SJCRH30 (cell line): ENCODE data around the gene NT5DC2. TPM values are rescaled to one million over a fixed set of nuclear protein-coding genes. Genes with fewer than 3 reads are reported as not detected.
A peak's percentile ranks its signal among the peaks of the same experiment; 100 is the strongest.
"Not testable (repeated sequence)": the region's sequence is repeated elsewhere in the genome, so short reads cannot be mapped to it uniquely, and the experiment has no call there.

Source experiments
- DNase-seq, 2 experiments: peaks; one replicate each; pipeline ENCODE4 v3.0.0-alpha.2; 2015 to 2020
- H3K27ac ChIP-seq: fragments of 250-450 bp; sonication (Bioruptor Pico); 2 replicates; pipeline ENCODE4 v1.5.1; 2020; ENCODE audit warnings: mild to moderate bottlenecking, moderate library complexity
- H3K27me3 ChIP-seq: fragments of 250-450 bp; sonication (Bioruptor Pico); 2 replicates; pipeline ENCODE4 v1.5.1; 2020; ENCODE audit warnings: mild to moderate bottlenecking, moderate library complexity
- H3K36me3 ChIP-seq: fragments of 250-450 bp; sonication (Bioruptor Pico); 2 replicates; pipeline ENCODE4 v1.5.1; 2020; ENCODE audit warnings: mild to moderate bottlenecking, moderate library complexity
- H3K4me1 ChIP-seq: fragments of 250-450 bp; sonication (Bioruptor Pico); 2 replicates; pipeline ENCODE4 v1.5.1; 2020; ENCODE audit warnings: mild to moderate bottlenecking, moderate library complexity
- H3K4me3 ChIP-seq: fragments of 250-450 bp; sonication (Bioruptor Pico); 2 replicates; pipeline ENCODE4 v1.5.1; 2020; ENCODE audit warnings: mild to moderate bottlenecking, moderate library complexity
- H3K9me3 ChIP-seq: fragments of 250-450 bp; sonication (Bioruptor Pico); replicated peaks from 2 replicates; pipeline ENCODE4 v1.5.1; 2020; ENCODE audit warnings: mild to moderate bottlenecking, moderate library complexity
- total RNA-seq: library from RNA; depleted of rRNA; stranded (reverse); fragments of >200 nt; shearing (Covaris generic); gene quantifications from 2 replicates; pipeline ENCODE4 v1.2.3, GENCODE V29; 2014

Gene NT5DC2
- total RNA-seq, 1 experiment from 2014 or later, result 140 TPM

GRCh38 chr3:52532517-52532837 is 1.2 kb downstream of the NT5DC2 start:
- DNase-seq, result peak; percentile 41 to 44
- Histone ChIP-seq H3K36me3 (peaks cover 14% of the 10 kb centered on the region), H3K9me3 (no peaks in the 10 kb centered on the region), H3K27ac (no peak overlapping the region; the same call in 1 of the 2 replicates), H3K4me3 (peak overlapping the region; percentile 97), H3K4me1 (peaks cover under 1% of the 10 kb centered on the region), H3K27me3 (no peaks in the 10 kb centered on the region)

GRCh38 chr3:52531860-52532516 is 1.7 kb downstream of the NT5DC2 start:
- Histone ChIP-seq H3K27ac (no peak overlapping the region), H3K27me3 (no peaks in the 10 kb centered on the region), H3K36me3 (peaks cover 18% of the 10 kb centered on the region), H3K9me3 (no peaks in the 10 kb centered on the region), H3K4me3 (peak overlapping the region; percentile 97), H3K4me1 (no peaks in the 10 kb centered on the region; the same call in 1 of the 2 replicates)
- no peak for DNase-seq

- Histone ChIP-seq H3K36me3 (peaks cover 21% of the 10 kb centered on the region), H3K27ac (no peak overlapping the region), H3K9me3 (no peaks in the 10 kb centered on the region), H3K4me1 (no peaks in the 10 kb centered on the region; the same call in 1 of the 2 replicates), H3K27me3 (no peaks in the 10 kb centered on the region), H3K4me3 (no peak overlapping the region)
- no peak for DNase-seq
Measured at GRCh38 chr3:52530918-52531826, 2.5 kb downstream of the NT5DC2 start.

GRCh38 chr3:52529376-52530333 is 4.0 kb downstream of the NT5DC2 start:
- H3K36me3 ChIP-seq, result peaks cover 23% of the 10 kb centered on the region
- H3K27me3 ChIP-seq, result no peaks in the 10 kb centered on the region
- no peak for DNase-seq
- no peaks in the 10 kb centered on the region for H3K9me3 ChIP-seq
- H3K4me1 ChIP-seq, result peaks cover 3% of the 10 kb centered on the region; the same call in 1 of the 2 replicates
- H3K4me3 ChIP-seq, result no peak overlapping the region
- H3K27ac ChIP-seq, result no peak overlapping the region

GRCh38 chr3:52528586-52529375 is 4.9 kb downstream of the NT5DC2 start:
- no peak overlapping the region for H3K27ac ChIP-seq
- no peaks in the 10 kb centered on the region for H3K27me3 ChIP-seq
- H3K4me1 ChIP-seq, result peaks cover 3% of the 10 kb centered on the region; the same call in 1 of the 2 replicates
- H3K4me3 ChIP-seq, result no peak overlapping the region
- peaks cover 28% of the 10 kb centered on the region for H3K36me3 ChIP-seq
- DNase-seq, result no peak
- H3K9me3 ChIP-seq, result no peaks in the 10 kb centered on the region

DNA sequence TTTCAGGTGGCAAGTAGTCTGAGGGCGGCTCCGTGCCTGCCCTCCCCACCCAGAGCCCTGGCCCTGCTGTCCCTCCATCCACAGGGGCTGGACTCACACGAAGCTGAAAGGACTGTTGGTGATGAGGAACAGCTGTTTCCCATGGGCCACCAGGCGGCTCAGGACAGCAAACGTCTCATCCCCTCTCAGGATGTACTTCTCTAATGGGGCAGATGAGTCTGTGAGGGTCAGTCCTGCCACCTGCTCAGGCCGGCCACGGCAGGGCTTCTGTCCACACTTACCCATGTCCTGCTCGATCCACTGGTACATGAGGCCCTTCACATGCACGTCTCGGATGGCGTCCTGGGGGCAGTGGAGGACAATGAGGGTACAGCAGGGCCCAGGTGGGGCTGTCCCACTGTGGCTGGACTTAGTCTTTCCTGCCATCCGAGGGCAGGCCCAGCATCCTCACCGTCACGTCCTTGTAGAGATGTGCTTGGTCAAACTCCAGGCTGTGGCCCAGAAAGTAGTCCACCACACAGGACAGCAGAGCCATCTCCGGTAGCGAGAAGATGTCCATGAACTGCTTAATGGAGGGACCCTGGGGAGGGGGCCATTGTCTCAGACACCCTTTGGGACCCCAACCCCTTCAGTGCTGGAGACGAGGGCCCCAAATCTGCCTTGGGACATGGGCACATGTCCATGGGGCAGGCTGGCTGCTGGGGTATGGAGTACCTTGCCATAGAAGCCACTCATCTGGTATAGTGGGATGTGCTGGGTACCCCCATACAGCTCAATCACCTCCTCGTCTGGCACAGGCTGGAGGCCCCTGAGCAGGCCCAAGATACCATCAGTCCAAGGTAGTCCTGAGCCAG is 5.7 kb downstream of the NT5DC2 start:
- H3K9me3 ChIP-seq, result no peaks in the 10 kb centered on the region
- peaks cover 28% of the 10 kb centered on the region for H3K36me3 ChIP-seq
- DNase-seq, result no peak
- H3K4me3 ChIP-seq, result no peak overlapping the region
- H3K27me3 ChIP-seq, result no peaks in the 10 kb centered on the region
- H3K27ac ChIP-seq, result no peak overlapping the region
- H3K4me1 ChIP-seq, result peaks cover 3% of the 10 kb centered on the region; the same call in 1 of the 2 replicates

- DNase-seq, result no peak
- Histone ChIP-seq H3K36me3 (peaks cover 28% of the 10 kb centered on the region), H3K4me1 (peaks cover 3% of the 10 kb centered on the region; the same call in 1 of the 2 replicates)
Measured at GRCh38 chr3:52527039-52527731, 6.5 kb downstream of the NT5DC2 start.

DNA sequence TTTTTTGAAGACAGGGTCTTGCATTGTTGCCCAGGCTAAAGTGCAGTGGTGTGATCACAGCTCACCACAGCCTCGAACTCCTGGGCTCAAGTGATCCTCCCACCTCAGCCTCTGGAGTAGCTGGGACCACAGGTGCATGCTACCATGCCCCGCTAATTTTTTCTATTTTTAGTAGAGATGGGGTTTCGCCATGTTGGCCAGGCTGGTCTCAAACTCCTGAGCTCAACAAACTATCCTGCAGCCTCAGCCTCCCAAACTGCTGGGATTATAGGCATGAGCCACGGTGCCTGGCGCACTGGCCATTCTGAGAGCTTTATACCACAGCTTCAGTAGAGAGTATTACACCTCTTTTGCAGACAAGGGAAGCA is 7.0 kb downstream of the NT5DC2 start:
- not testable (repeated sequence) for H3K27me3 ChIP-seq, H3K27ac ChIP-seq, H3K4me1 ChIP-seq, DNase-seq, H3K4me3 ChIP-seq, H3K9me3 ChIP-seq
- peaks cover 28% of the 10 kb centered on the region for H3K36me3 ChIP-seq

More at GRCh38 chr3:52527039-52527731, 6.5 kb downstream of the NT5DC2 start:
- Histone ChIP-seq H3K9me3 (no peaks in the 10 kb centered on the region), H3K4me3 (no peak overlapping the region), H3K27me3 (no peaks in the 10 kb centered on the region), H3K27ac (no peak overlapping the region)

DNA sequence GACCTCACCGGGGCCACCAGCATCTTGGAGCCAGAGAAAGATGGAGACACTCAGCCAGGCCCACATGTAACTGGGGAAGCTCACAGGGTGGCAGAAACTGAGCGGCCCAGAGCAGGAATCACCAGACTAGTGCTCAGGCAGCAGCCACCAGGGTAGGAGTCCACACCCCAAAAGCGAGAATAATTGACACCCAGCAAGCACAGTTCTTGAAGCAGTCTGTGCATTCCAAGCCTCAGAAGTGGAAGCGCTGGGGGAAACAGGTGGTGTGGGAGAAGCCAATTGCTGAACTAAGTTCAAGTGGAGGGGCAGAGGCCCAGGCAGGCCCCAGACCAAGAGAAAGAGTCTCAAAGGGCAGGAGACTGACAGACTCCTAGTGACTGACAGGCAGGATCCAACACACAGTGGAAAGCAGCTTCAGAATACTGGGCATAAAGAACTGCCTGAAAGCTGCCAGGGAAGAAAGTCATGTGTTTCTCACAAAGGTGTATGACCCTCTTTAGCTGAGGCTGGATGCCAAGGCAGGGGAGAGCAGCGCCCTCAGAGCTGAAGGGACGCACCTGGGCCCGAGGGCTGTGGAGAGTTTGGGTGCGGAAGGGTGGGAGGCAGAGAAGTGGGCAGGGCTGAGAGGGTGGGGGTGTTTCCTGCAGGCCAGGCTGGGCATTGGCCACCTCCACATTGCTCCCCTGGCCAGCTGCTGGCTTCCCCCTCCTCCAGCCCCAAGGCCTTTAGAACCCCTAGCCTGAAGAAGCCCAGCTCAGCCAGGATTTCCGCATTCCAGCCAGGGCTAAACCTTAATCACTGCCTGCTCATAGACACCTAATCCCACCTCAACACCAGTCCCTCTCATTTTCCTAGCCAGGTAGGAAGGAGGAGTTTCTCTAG is 7.7 kb downstream of the NT5DC2 start:
- Histone ChIP-seq H3K36me3 (peaks cover 28% of the 10 kb centered on the region), H3K27me3 (no peaks in the 10 kb centered on the region), H3K27ac (no peak overlapping the region), H3K4me1 (0 out of 2 replicates have a peak, but pooled peaks cover 3% of the 10 kb centered on the region), H3K4me3 (no peak overlapping the region), H3K9me3 (no peaks in the 10 kb centered on the region)
- no peak for DNase-seq

DNA sequence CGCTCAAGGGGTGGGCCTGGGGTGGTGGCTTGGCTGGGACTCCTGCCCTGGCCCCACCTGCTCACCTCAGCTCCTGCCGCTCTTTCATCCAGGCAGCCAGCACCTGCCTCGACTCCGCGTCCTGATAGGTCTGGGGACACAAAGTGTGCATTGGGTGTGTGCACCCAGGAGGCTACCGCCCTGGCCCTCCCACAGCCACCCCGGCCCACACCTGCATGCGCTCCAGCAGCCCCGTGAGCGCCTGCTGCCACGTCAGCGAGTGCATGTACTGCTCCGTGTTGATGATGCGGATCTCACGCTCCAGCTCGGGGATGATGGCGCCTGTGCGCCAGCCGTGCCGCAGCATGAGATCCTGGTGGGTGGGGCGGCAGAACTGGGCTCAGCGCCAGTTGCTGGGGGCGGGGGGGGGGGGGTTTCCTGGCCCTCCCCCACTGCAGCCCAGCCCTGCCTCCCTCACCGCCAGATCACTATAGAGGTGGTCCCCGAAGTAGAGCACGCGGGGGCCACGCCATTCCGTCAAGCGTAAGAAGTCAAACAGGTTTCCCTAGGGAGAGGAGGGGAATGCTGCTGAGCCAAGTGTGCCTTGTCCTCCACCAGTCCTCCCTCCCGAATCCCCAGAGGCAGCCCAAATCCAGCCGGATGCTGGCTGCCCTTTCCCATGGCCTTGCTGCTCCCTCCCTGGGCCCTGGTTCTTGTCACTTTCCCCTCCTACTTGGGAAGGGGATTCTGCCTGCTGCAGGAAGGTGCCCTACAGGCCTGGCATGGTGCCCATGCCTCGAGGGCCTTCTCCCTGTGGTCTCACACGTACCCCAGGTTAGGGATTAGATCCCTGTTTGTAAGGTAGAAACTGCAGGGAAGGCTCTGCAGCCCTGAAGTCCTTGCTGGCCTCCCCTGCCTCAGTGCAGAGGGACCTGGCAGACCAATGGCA is 8.6 kb downstream of the NT5DC2 start:
- no peak for DNase-seq
- no peaks in the 10 kb centered on the region for H3K27me3 ChIP-seq
- H3K36me3 ChIP-seq, result peaks cover 28% of the 10 kb centered on the region

GRCh38 chr3:52524258-52524751 is 9.4 kb downstream of the NT5DC2 start:
- H3K27ac ChIP-seq, result no peak overlapping the region
- H3K27me3 ChIP-seq, result no peaks in the 10 kb centered on the region
- no peaks in the 10 kb centered on the region for H3K9me3 ChIP-seq
- H3K36me3 ChIP-seq, result peaks cover 28% of the 10 kb centered on the region
- H3K4me1 ChIP-seq, result 0 out of 2 replicates have a peak, but pooled peaks cover 3% of the 10 kb centered on the region
- H3K4me3 ChIP-seq, result no peak overlapping the region
- DNase-seq, result no peak

More for the DNA sequence above, 8.6 kb downstream of the NT5DC2 start:
- Histone ChIP-seq H3K9me3 (no peaks in the 10 kb centered on the region), H3K4me1 (0 out of 2 replicates have a peak, but pooled peaks cover 3% of the 10 kb centered on the region), H3K27ac (no peak overlapping the region), H3K4me3 (no peak overlapping the region)
